HG03460 (cell line): ENCODE results near the gene SEMA6A.
"Not testable (repeated sequence)": the region's sequence is repeated elsewhere in the genome, so short reads cannot be mapped to it uniquely, and the experiment has no call there.

Experiments
- ATAC-seq: cut with Tn5 transposase; IDR thresholded peaks from one replicate; pipeline ENCODE4 v1.9.1; 2021; ENCODE audit not compliant: unreplicated experiment

Gene SEMA6A

GRCh38 chr5:116554764-116555163, 19.9 kb downstream of the SEMA6A start:
- no peak for ATAC-seq

DNA sequence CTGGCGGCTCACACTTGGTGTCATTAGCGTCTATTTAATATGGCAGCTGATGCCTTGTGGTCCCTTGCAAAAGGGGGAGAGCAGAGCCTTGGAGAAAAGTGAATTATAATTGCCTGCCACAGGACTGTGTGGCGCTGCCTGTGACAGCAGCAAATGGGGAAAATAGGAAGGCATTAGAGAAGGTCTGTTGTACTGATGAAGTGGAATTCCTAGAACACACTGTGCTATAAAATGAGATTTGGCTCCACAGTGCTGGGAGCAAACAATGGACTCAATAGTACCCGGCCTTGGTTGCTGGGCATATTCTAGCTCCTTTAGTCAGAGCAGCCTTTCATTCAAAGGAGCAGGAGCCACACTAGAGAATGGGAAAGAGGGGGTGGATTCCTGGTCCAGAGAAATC, 21.3 kb downstream of the SEMA6A start:
- no peak for ATAC-seq

GRCh38 chr5:116550082-116550481, 24.5 kb downstream of the SEMA6A start:
- no peak for ATAC-seq

GRCh38 chr5:116546743-116547124, 27.9 kb downstream of the SEMA6A start:
- ATAC-seq, result no peak

DNA sequence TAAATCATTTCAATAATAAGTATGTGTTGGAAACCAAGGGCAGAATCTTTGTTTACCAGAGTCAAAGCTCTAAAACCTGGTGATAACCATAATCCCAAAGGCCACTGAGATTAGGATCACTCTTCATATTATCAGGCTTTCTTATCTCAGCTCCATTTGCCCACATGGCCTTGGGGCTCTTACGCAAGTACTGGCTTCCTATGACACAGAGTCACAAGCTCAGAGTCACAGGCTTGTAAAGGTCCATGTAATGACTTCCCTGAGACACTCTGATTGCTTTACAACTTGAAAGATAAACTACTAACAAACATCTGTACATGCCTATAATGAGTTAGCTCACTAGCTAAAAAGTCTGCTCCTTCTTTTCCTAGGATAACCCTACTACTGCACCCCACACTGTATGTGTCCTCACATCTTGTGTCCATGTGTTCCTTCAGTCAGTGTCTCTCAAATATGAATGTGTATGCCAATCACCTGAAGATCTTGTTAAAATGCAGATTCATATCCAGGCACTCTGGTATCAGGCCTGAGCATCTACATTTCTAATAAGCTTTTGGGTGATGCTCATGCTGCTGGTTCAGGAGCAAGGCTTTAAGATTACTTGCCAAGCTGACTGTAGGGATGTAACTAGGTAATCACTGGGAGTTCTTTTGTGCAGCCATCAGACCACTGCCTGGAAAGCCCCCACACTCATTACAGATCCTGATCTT, 28.4 kb downstream of the SEMA6A start:
- no peak for ATAC-seq

DNA sequence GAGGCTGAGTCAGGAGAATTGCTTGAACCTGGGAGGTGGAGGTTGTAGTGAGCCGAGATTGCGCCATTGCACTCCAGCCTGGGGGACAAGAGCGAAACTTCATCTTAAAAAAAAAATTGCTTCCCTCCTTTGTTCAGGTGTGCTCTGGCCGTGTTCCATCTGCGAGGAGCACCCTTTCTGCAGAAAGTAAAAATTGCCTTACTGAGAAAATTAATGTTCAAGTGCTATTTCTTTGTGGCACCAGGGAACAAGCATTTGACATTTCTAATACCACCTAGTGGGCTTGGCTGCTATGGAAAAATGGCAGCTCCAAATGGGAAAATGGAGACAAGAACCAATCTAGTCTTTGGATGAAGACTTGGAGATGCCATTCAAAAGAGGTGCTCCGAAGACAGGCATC, 29.2 kb downstream of the SEMA6A start:
- ATAC-seq, result not testable (repeated sequence)

DNA sequence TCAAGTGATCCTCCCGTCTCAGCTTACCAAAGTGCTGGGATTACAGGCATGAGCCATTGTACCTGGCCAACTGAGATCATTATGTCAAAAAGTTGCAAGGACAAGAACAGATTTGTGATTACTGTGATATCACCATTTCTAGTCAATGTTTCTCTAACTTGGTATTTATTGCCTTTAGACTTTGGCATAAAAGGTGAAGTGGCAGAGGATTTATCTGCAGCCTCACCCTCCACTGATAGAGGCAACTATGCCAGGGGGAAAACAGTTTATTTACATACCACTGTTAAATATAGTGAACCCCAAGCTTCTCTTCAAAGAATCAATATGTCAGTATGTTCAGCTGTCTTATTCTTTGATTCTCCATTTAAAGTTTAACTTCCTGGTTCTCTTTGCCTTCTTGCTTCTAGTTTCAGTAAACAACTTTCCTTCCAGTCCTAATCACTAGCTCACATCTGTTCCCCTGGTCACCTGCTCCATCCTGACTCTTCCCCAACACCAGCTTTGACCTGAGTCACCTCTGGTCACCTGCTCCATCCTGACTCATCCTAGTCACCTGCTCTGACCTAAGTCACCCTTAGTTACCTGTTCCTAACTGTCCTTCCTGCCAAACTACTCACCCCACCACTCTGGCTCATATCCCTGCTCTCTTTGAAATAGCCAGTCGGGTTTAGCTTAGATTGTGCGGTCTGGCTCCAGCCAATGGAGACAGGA, 29.9 kb downstream of the SEMA6A start:
- ATAC-seq, result no peak

DNA sequence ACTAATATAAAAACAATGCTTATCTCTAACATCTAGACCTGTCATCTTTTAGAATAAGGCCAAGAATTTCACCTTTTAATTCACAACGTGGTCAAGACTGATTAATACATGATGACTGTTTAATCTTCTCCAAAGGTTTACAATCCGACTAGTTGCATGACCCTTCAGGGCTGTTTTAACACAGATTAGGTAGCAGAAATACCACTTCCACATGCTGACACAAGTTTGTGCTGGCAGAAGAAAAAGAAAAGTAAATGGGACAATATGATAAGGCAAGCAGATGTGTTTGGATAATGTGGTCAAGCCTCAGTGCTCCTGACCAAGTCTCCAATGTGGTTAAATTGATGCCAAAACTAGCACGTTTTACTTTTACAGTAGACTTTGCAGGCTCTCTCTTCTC, 31.1 kb downstream of the SEMA6A start:
- ATAC-seq, result no peak

DNA sequence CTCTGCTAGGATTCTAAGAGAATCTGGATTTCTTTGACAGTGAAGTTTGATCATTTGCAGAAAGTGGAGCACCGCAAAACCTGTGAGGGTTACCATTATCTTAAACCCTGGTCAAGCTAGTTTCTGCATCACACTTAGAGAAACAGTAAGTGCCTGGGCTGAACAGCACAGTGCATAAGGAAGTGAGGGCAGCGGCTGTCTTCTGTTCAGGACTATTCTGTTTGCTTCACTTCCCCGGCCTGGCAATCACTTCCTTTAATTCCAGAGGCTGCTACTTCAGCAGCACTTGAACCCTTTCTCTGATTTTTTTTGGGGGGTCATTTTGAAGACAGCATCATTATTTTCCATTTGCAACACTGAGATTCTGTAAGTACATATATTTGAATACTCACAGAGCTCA, 32.0 kb downstream of the SEMA6A start:
- no peak for ATAC-seq

GRCh38 chr5:116539222-116539621, 35.4 kb downstream of the SEMA6A start:
- ATAC-seq, result no peak

DNA sequence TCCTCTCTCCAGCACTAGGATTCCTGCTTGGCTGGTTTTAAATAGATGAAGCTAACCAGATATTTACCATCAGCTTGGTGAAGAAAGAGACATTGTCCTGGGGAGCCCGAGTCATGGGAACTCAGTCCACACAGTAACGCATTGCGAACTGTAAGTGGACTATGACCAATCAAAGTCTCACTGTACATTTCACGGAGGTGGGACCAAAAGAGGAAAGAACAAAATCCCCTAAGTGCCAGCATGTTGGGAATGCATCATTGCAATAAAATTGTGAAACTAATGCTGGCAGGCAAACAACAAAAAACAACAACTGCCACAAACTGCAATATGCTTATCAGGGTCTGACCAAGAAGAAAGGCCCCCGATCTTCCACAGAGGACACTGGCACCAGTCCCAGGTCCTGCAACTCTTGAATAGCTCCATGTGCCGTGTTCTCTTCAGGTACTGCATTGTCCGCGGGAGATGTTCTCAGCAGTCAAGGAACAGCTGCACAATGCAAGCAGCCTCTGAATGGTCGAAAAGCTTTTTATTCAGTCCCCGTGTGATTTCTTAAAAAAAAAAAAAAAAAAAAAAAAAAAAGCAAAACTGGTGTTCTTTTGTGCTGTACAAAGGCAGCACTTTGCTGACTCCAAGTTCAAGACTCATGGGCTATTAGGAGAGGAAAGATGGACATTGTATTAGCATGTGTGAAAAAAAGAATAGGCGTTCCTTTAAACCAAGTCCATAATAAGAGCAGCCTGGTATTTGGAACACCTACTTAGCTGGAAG, 38.1 kb downstream of the SEMA6A start:
- ATAC-seq, result no peak

GRCh38 chr5:116534964-116535651, 39.5 kb downstream of the SEMA6A start:
- ATAC-seq, result no peak

DNA sequence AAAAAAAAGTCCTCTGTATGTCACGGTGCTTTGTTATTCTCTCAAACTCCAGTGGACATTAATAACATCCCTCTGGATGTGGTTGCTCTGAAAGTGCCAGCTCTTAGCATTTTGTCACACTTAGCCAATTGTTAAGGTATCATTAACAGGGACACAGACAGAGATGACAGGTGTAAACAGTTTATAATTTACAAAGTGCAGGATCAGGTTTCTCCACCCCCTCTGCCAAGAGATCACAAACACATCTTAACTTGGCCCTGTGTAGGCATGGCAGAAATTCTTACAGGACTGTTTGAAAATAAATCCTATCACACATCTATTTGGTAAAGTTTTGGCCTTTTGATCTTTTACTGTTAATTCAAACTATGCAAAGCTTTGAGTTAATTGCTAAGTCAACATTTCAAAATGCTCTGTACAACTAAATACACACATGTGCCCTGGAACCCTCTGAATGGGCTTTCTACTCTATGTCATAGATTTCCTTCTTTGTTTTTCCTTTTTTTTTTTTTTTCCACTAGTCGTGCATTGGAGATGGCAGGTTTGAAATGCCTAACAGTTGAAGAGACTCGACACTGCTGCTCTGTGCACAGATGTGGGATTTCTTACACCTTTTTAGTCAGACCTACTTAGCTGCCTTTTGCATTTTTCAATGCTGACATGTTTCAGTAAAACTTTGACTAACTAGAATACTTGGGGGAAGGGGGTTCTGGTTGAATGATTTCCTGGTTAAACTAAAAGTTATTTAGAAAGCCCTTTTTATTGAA, 41.7 kb downstream of the SEMA6A start:
- ATAC-seq, result peak; percentile 72

DNA sequence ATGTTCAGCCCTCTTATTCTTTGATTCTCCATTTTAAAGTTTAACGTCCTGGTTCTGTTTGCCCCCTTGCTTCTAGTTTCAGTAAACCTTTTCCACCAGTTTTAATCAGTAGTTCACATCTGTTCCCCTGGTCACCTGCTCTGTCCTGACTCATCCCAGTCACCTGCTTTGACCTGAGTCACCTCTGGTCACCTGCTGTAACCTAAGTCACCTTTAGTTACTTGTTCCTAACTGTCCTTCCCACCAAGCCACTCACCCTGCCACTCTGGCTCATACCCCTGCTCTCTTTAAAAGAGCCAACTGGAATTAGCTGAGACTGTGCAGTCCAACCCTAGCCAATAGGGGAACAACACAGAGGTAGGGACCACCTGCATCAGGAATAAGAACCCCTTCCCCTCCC, 43.0 kb downstream of the SEMA6A start:
- ATAC-seq, result no peak

GRCh38 chr5:116531117-116531516, 43.5 kb downstream of the SEMA6A start:
- ATAC-seq, result no peak

GRCh38 chr5:116530276-116530675, 44.3 kb downstream of the SEMA6A start:
- no peak for ATAC-seq

DNA sequence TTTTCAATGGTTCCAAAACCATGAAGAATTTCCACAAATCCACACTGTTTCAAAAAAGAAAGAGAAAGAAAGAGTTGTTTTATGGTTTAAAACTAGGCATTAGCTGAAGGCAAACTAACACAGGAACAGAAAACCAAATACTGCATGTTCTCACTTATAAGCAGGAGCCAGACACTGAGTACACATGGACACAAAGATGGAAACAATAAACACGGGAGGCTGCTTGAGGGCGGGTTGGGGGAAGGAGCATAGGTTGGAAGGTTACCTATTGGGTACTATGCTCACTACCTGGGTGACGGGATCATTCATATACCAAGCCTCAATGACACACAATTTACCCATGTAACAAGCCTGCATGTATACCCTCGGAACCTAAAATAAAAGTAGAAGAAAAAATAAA, 45.0 kb downstream of the SEMA6A start:
- ATAC-seq, result no peak

DNA sequence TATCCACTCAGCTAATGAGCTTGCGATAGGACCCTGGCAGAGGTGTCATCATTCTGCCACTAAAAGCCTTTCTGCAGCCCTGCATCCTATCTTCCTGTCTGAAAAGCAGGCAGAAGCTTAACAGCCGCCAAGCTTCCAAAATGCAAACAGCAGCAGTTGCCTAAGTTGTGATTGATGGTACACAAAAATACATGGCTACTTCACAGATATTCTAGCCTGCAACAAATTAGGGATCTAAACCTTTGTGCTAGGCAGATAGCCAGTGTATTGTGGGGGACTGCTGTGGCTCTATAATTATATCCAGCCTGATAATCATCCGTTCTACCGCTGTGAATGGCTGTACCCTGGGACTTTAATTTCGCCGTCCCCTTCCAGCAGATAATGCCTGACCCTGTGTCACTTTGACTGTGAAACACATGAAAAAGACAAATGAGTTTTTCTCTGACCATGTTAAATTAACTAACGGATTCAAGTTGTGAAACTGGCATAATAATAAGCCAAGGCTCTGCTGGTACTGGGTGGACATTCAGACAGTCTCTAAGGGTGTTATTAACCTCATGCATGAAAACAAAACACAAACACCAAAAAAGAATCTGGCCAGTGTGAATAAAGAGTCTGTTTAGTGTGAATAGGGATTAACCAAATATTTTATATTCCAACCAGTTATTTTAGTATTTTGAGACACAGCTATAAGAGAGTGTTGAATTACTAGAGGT, 45.9 kb downstream of the SEMA6A start:
- no peak for ATAC-seq

- no peak for ATAC-seq
These were observed 47.0 kb downstream of the SEMA6A start for GRCh38 chr5:116527582-116527981.

GRCh38 chr5:116525674-116526073, 48.9 kb downstream of the SEMA6A start:
- ATAC-seq, result no peak
